ENCODE results near the gene ZNF655.
"Not testable (repeated sequence)": the region's sequence is repeated elsewhere in the genome, so short reads cannot be mapped to it uniquely, and the experiment has no call there.

Gene ZNF655

GRCh38 chr7:99573257-99573656 is 14.8 kb downstream of the ZNF655 start:
- no peak overlapping the region for H3K27ac ChIP-seq
- TF ChIP-seq ZFX (IDR thresholded peaks at IDR 0.05; ENCODE audit: borderline replicate concordance) (no peak), CTCF (IDR thresholded peaks at IDR 0.05) (no peak)

- H3K27ac ChIP-seq = no peak overlapping the region
Measured at GRCh38 chr7:99576251-99576650, 17.8 kb downstream of the ZNF655 start.

GRCh38 chr7:99579281-99579955 is 21.0 kb downstream of the ZNF655 start:
- TF ChIP-seq ZFX (IDR thresholded peaks at IDR 0.05; ENCODE audit: borderline replicate concordance) (no peak), CTCF (IDR thresholded peaks at IDR 0.05) (no peak)
- H3K27ac ChIP-seq = no peak overlapping the region

More at GRCh38 chr7:99576251-99576650, 17.8 kb downstream of the ZNF655 start:
- no peak for TF ChIP-seq ZFX (IDR thresholded peaks at IDR 0.05; ENCODE audit: borderline replicate concordance)
- no peak for TF ChIP-seq CTCF (IDR thresholded peaks at IDR 0.05)

GRCh38 chr7:99579956-99580777 is 21.7 kb downstream of the ZNF655 start:
- TF ChIP-seq CTCF (IDR thresholded peaks at IDR 0.05) = no peak
- no peak for TF ChIP-seq ZFX (IDR thresholded peaks at IDR 0.05; ENCODE audit: borderline replicate concordance)
- H3K27ac ChIP-seq = no peak overlapping the region

- not testable (repeated sequence) for H3K27ac ChIP-seq
Measured at GRCh38 chr7:99580778-99581332, 22.4 kb downstream of the ZNF655 start.

GRCh38 chr7:99588868-99589267 is 30.4 kb downstream of the ZNF655 start:
- TF ChIP-seq ZFX (IDR thresholded peaks at IDR 0.05; ENCODE audit: borderline replicate concordance) (no peak), CTCF (IDR thresholded peaks at IDR 0.05) (no peak)
- H3K27ac ChIP-seq = no peak overlapping the region

GRCh38 chr7:99594948-99595745 is 36.7 kb downstream of the ZNF655 start:
- no peak overlapping the region for H3K27ac ChIP-seq
- no peak for TF ChIP-seq CTCF (IDR thresholded peaks at IDR 0.05)
- TF ChIP-seq ZFX (IDR thresholded peaks at IDR 0.05; ENCODE audit: borderline replicate concordance) = no peak

Data from 22Rv1 (cell line).